Endothelial cell of umbilical vein (primary cell): ENCODE data around the gene STK32C.

Source experiments
- EZH2 ChIP-seq: IDR thresholded peaks from 2 replicates; pipeline ENCODE4 v1.6.1; 2012; ENCODE audit warnings: borderline replicate concordance, low read depth, mild to moderate bottlenecking, moderate library complexity, low read length, inconsistent platforms; ENCODE audit not compliant: severe bottlenecking
- POLR2A ChIP-seq: IDR thresholded peaks from 2 replicates; pipeline ENCODE4 v1.6.1; 2012; ENCODE audit warnings: low read depth, mild to moderate bottlenecking, control low read depth, low read length
- TF ChIP-seq, protein P1 (sequence below): IDR thresholded peaks from 2 replicates; pipeline ENCODE4 v1.6.1; 2011; ENCODE audit not compliant: insufficient read depth, insufficient read length
- TF ChIP-seq, protein P2 (sequence below), 2 donors: IDR thresholded peaks; 1 replicate in 1 of 2; 2 replicates in 1 of 2; pipeline ENCODE4 v1.5.1; 2011; ENCODE audit warnings: low read length in 2 of 2, mild to moderate bottlenecking in 2 of 2, moderate library complexity in 2 of 2, control low read depth in 1 of 2, inconsistent platforms in 1 of 2, low read depth in 1 of 2; ENCODE audit not compliant: insufficient read depth in 1 of 2; ENCODE audit errors: extremely low read depth in 1 of 2

DNA sequence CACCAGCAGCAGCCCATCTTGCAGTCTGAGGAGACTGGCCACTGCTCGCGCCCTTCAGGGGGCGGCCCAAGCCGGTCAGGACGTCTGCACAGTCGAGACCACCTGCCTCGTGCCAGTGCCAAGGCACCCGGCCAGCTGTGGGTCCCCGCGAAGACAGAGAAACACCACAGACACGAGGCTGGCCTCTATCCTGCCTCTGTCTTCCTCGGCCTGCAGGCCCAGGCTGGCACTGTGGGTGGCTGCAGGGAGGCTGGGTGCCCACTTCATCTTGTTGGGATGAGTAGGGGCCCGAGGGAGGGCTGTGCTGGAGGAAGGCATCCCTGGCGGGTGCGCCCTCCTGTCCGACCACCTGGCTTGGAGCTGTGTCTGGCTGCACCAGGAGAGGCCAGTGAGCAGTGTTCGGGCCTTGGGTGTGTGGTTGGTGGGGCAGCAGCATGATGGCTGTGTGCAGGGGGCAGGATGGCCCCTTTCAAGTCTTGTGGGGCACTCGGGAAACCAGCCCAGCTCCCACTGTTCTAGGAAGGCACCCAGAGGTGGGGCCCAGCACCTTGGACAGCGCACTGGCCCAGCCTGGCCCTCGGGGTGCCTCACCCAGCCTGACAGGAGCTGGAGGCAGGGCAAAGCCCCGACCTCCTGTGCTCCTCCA lies 113.7 kb downstream of the STK32C start:
- TF ChIP-seq, protein P1, sequence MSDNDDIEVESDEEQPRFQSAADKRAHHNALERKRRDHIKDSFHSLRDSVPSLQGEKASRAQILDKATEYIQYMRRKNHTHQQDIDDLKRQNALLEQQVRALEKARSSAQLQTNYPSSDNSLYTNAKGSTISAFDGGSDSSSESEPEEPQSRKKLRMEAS = no peak
- TF ChIP-seq, protein P2, sequence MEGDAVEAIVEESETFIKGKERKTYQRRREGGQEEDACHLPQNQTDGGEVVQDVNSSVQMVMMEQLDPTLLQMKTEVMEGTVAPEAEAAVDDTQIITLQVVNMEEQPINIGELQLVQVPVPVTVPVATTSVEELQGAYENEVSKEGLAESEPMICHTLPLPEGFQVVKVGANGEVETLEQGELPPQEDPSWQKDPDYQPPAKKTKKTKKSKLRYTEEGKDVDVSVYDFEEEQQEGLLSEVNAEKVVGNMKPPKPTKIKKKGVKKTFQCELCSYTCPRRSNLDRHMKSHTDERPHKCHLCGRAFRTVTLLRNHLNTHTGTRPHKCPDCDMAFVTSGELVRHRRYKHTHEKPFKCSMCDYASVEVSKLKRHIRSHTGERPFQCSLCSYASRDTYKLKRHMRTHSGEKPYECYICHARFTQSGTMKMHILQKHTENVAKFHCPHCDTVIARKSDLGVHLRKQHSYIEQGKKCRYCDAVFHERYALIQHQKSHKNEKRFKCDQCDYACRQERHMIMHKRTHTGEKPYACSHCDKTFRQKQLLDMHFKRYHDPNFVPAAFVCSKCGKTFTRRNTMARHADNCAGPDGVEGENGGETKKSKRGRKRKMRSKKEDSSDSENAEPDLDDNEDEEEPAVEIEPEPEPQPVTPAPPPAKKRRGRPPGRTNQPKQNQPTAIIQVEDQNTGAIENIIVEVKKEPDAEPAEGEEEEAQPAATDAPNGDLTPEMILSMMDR (IDR thresholded peaks at IDR 0.05; ENCODE audit: extremely low read depth in 1 of 2, insufficient read depth in 1 of 2, low read depth in 1 of 2, low read length in 2 of 2) = no peak
- no peak for TF ChIP-seq EZH2
- no peak for TF ChIP-seq POLR2A
